HepG2 (cell line): ENCODE results near the gene SNRPD2. TPM values are rescaled to one million over a fixed set of nuclear protein-coding genes. Genes with fewer than 3 reads are reported as not detected.

Experiments
- ATAC-seq: fragments of 200-7000 bp; cut with Tn5 transposase; 3 replicates; pipeline ENCODE4 v1.9.1; 2020; ENCODE audit warnings: mild to moderate bottlenecking, moderate library complexity
- BruUV-seq: library from RNA; stranded (reverse); fragments of 400-500 nt; replicated peaks from 2 replicates; lab custom pipeline; 2021; lab: Mats Ljungman, UMichigan
- CTCF ChIA-PET: fragments of 300-600 bp; formaldehyde crosslinking; extraction: SDS; loops from one replicate; lab custom pipeline; 2021; ENCODE audit warnings: low total read pairs, inconsistent platforms, low intra/inter-chr PET ratio; lab: Yijun Ruan, JAX
- POLR2A ChIA-PET: fragments of 350-600 bp; sonication (Branson Sonifier 250); formaldehyde crosslinking; loops from one replicate; lab custom pipeline; 2020; ENCODE audit warnings: antibody characterized with exemption, inconsistent platforms; lab: Yijun Ruan, JAX
- DNase-seq: peaks from one replicate; pipeline ENCODE4 v3.0.0-alpha.2; 2015; ENCODE audit warnings: low spot score
- FAIRE-seq: peaks from 3 replicates; lab custom pipeline; 2011; peaks lifted over from hg19 to GRCh38; lab: Jason Lieb, UNC
- H2AFZ ChIP-seq: one replicate; pipeline ENCODE4 v1.6.1; 2011; ENCODE audit warnings: low read length, inconsistent platforms
- H3K27ac ChIP-seq: fragments of 300-600 bp; 3 replicates; pipeline ENCODE4 v1.8.0; 2011; ENCODE audit warnings: mixed run types, mild to moderate bottlenecking, mixed read lengths, low read length, inconsistent platforms; ENCODE audit not compliant: insufficient read depth; ENCODE audit errors: extremely low read length
- H3K27me3 ChIP-seq, 2 experiments: fragments of 200-600 bp in 1 of 2; 2 replicates in 1 of 2; 3 replicates in 1 of 2; pipeline versions ENCODE4 v1.6.0 to v1.8.0; 2011; ENCODE audit warnings: low read length in 2 of 2, mild to moderate bottlenecking in 2 of 2, moderate library complexity in 2 of 2, inconsistent platforms in 1 of 2; ENCODE audit not compliant: insufficient read depth in 2 of 2, control insufficient read depth in 1 of 2
- H3K36me3 ChIP-seq, 2 experiments: fragments of 200-600 bp in 1 of 2; replicated peaks in 1 of 2; 2 replicates in 1 of 2; 3 replicates in 1 of 2; pipeline versions ENCODE4 v1.5.1 to v1.8.0; 2011; ENCODE audit warnings: low read length in 2 of 2, inconsistent platforms in 1 of 2; ENCODE audit not compliant: insufficient read depth in 2 of 2, control insufficient read depth in 1 of 2
- H3K4me1 ChIP-seq: 2 replicates; pipeline ENCODE4 v1.5.1; 2012; ENCODE audit warnings: low read length, inconsistent platforms; ENCODE audit not compliant: insufficient read depth
- H3K4me2 ChIP-seq: 2 replicates; pipeline ENCODE4 v1.6.0; 2011; ENCODE audit warnings: low read depth, low read length, inconsistent platforms
- H3K4me3 ChIP-seq, 3 experiments: fragments of 200-600 bp in 1 of 3; sonication (generic), shearing (Covaris generic) in 1 of 3; replicated peaks in 1 of 3; 2 replicates each; pipeline ENCODE4 v1.5.1; 2011 to 2016; ENCODE audit warnings: low read length in 3 of 3, inconsistent platforms in 2 of 3, low read depth in 2 of 3, mild to moderate bottlenecking in 2 of 3, control low read depth in 1 of 3, mixed read lengths in 1 of 3; ENCODE audit not compliant: insufficient read depth in 1 of 3
- H3K79me2 ChIP-seq: one replicate; pipeline ENCODE4 v1.6.1; 2011; ENCODE audit warnings: low read length, inconsistent platforms; ENCODE audit not compliant: insufficient read depth
- H3K9ac ChIP-seq: 2 replicates; pipeline ENCODE4 v1.6.0; 2011; ENCODE audit warnings: mild to moderate bottlenecking, low read depth, low read length, inconsistent platforms; ENCODE audit not compliant: insufficient read depth
- H3K9me3 ChIP-seq: 2 replicates; pipeline ENCODE4 v1.5.1; 2012; ENCODE audit warnings: mild to moderate bottlenecking, low read length
- H4K20me1 ChIP-seq: 2 replicates; pipeline ENCODE4 v1.6.0; 2011; ENCODE audit warnings: inconsistent platforms, mild to moderate bottlenecking, low read length, moderate library complexity; ENCODE audit not compliant: insufficient read depth
- ESRRA ChIP-seq: sonication (generic); formaldehyde crosslinking; IDR thresholded peaks from 2 replicates; pipeline ENCODE4 v1.5.1; 2020; ENCODE audit warnings: mild to moderate bottlenecking, low read depth, missing genetic modification reagents
- GATA4 ChIP-seq: sonication (generic); IDR thresholded peaks from 2 replicates; pipeline ENCODE4 v1.6.1; 2016; ENCODE audit warnings: antibody characterized with exemption, low read depth, borderline replicate concordance
- HOXD1 ChIP-seq: sonication (generic); formaldehyde crosslinking; IDR thresholded peaks from 2 replicates; pipeline ENCODE4 v1.5.0; 2020; ENCODE audit warnings: missing genetic modification reagents
- ISL2 ChIP-seq: sonication (generic); formaldehyde crosslinking; IDR thresholded peaks from 2 replicates; pipeline ENCODE4 v1.5.0; 2020; ENCODE audit warnings: missing genetic modification reagents
- SALL2 ChIP-seq: sonication (generic); formaldehyde crosslinking; IDR thresholded peaks from 2 replicates; pipeline ENCODE4 v1.8.1; 2023; ENCODE audit warnings: mild to moderate bottlenecking, missing genetic modification reagents, inconsistent platforms
- SNRNP70 ChIP-seq: fragments of 200-400 bp; formaldehyde crosslinking; IDR thresholded peaks from 2 replicates; pipeline ENCODE4 v1.6.1; 2017; ENCODE audit warnings: mild to moderate bottlenecking, low read depth, low read length, moderate library complexity
- SOX6 ChIP-seq, 2 experiments: fragments of 450-650 bp in 1 of 2; sonication (generic) in 1 of 2; formaldehyde crosslinking in 1 of 2; IDR thresholded peaks; 2 replicates each; pipeline versions ENCODE4 v1.4.0 to v1.6.1; 2017 to 2020; ENCODE audit warnings: antibody characterized with exemption in 1 of 2, mild to moderate bottlenecking in 1 of 2, missing genetic modification reagents in 1 of 2
- ZNF160 ChIP-seq: sonication (generic); formaldehyde crosslinking; IDR thresholded peaks from 2 replicates; pipeline ENCODE4 v1.8.0; 2022; ENCODE audit warnings: mild to moderate bottlenecking, inconsistent platforms, missing genetic modification reagents
- ZNF501 ChIP-seq: sonication (generic); formaldehyde crosslinking; IDR thresholded peaks from 2 replicates; pipeline ENCODE4 v1.5.1; 2020; ENCODE audit warnings: mild to moderate bottlenecking, moderate library complexity, missing genetic modification reagents
- WGBS: methylation state at CpG from one replicate; pipeline ENCODE4 v1.1.6; 2017; ENCODE audit warnings: low lambda C conversion rate; 5-methylcytosine and 5-hydroxymethylcytosine counted together
- in situ Hi-C: cut with HindIII; loops from 2 replicates; pipeline ENCODE4 v1.10.0; 2017; ENCODE audit warnings: low pct_unique_long_range_greater_than_20kb; ENCODE audit not compliant: extremely low pct_ligation_motif_present
- intact Hi-C: fragments of 100-400 bp; cut with micrococcal nuclease; formaldehyde crosslinking; loops from one replicate; pipeline ENCODE4 v1.10.0; 2022; ENCODE audit not compliant: unreplicated experiment
- polyA plus RNA-seq, 8 experiments: library from polyadenylated mRNA; depleted of rRNA in 3 of 8; stranded (reverse) in 7 of 8; unstranded in 1 of 8; fragments of >200 nt; fragmentation: Illumina TruSeq in 4 of 8; extraction: Trizol in 4 of 8; gene quantifications; 2 replicates each; pipeline versions ENCODE4 v1.2.1 to v1.2.3, GENCODE V29; 2011 to 2016; ENCODE audit warnings: low read depth in 4 of 8, missing spikeins in 1 of 8, mixed read lengths in 1 of 8; ENCODE audit not compliant: insufficient read depth in 1 of 8
- total RNA-seq, 5 experiments: library from RNA; depleted of rRNA; stranded (reverse); fragments of >200 nt; fragmentation: Illumina TruSeq; extraction: Trizol; gene quantifications; 2 replicates each; pipeline ENCODE4 v1.2.3, GENCODE V29; 2016; ENCODE audit warnings: low read depth in 1 of 5
- TF ChIP-seq, protein P1 (sequence below): sonication (generic); formaldehyde crosslinking; IDR thresholded peaks from 2 replicates; pipeline ENCODE4 v1.4.0; 2020; ENCODE audit warnings: missing genetic modification reagents
- TF ChIP-seq, protein P2 (sequence below): sonication (generic); IDR thresholded peaks from 2 replicates; pipeline ENCODE4 v1.6.1; 2016; ENCODE audit warnings: low read depth, borderline replicate concordance
- TF ChIP-seq, protein P3 (sequence below): sonication (generic); formaldehyde crosslinking; IDR thresholded peaks from 2 replicates; pipeline ENCODE4 v1.8.0; 2022; ENCODE audit warnings: mild to moderate bottlenecking, missing genetic modification reagents; ENCODE audit not compliant: insufficient replicate concordance
- TF ChIP-seq, protein P4 (sequence below): sonication (generic); formaldehyde crosslinking; IDR thresholded peaks from 2 replicates; pipeline ENCODE4 v1.5.1; 2020; ENCODE audit warnings: mild to moderate bottlenecking, moderate library complexity, missing genetic modification reagents
- TF ChIP-seq, protein P5 (sequence below): sonication (generic); formaldehyde crosslinking; IDR thresholded peaks from 2 replicates; pipeline ENCODE4 v1.8.1; 2023; ENCODE audit warnings: mild to moderate bottlenecking, missing genetic modification reagents

The SNRPD2 gene
- total and polyA plus RNA-seq, 2 of the 13 experiments (the other 11 are each of a cell fraction or from before 2014, with no cell fraction given): 299 to 485 TPM

DNA sequence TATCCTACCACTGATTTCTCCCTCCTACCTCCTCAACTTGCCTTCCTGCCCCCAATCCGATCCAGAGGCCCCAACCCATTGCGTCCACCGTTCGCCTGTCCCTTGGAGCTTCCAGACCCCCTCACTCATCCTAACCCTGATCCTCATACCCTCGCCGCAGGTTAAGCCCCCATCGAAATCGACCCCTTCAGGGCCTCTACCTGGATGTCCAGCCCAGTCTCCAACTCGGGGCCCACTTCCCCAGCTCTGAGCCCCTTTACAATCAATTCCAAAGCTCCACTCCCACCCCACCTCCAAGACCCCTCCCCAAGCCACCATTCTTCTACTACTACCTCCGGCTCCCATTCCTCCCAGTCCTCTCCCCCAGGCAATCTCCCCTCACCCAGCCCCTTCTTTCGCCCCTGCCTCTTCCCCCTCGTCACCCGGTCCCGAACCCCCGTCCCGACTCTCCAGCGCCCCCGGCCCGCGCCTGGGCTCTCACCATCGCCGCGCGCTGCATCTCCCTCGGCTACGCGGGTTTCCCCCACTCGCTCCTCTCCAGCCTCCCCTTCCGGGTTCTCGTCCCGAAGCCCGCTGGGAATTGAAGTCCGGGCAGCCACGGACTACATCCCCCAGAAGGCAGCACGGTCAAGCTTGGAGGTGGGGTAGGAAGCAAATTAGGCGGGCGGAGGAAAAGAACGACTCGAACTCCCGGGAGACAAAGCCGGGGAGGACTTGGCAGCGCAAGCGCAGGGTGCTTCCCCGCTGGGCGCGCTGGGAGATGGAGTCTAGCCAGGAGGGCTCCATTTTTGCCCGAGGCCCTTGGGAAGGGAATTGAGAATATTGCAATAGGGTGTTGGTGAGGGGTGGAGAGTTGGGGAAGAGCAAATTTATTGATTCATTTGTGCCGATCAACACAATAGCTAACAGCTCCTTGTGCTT is 38.9 kb upstream of the SNRPD2 start, which contains the start of gene FBXO46:
TSS of gene FBXO46 (minus strand) at position 529 of the 921 bp plus-strand sequence. CDS start 17,401 bp downstream, outside the sequence.
- peak; percentile 96 for FAIRE-seq
- Histone ChIP-seq H3K4me1 (peaks cover 40% of the 10 kb centered on the region), H3K27me3 (peaks cover 0 to 4% of the 10 kb centered on the region in 2 experiments; a peak in 1 of 5 replicates), H2AFZ (peak within 1 kb of the TSS; percentile 62), H3K9me3 (no peaks in the 10 kb centered on the region), H3K9ac (peak within 1 kb of the TSS; percentile 90), H3K4me2 (peak within 1 kb of the TSS; percentile 90), H3K36me3 (no peaks in the 10 kb centered on the region), H4K20me1 (no peaks in the 10 kb centered on the region), H3K4me3 (peak within 1 kb of the TSS; percentile 85 to 94 (median 90)), H3K27ac (peak within 1 kb of the TSS; percentile 50), H3K79me2 (peaks cover 30% of the 10 kb centered on the region)
- WGBS: under 1% methylated on average over 47 of the region's 48 CpGs
- ChIA-PET CTCF (no interaction called here), POLR2A (interaction anchor here (0.6 to 2.9 kb wide), 12 partner anchors 9 to 173 kb away, joined by 3 to 33 read pairs (median 4); partner anchors contain the start of genes QPCTL, SIX5 and SNRPD2)
- intact Hi-C loops (loop anchor here (5.0 kb wide), 1 partner anchor 37 kb away; the partner anchor contains the start of gene SIX5), in situ Hi-C loops (no loop called here)
- no TSS peak for BruUV-seq
- peak; percentile 98 for ATAC-seq
- peak; percentile 96 for DNase-seq
- TF ChIP-seq, protein P1, sequence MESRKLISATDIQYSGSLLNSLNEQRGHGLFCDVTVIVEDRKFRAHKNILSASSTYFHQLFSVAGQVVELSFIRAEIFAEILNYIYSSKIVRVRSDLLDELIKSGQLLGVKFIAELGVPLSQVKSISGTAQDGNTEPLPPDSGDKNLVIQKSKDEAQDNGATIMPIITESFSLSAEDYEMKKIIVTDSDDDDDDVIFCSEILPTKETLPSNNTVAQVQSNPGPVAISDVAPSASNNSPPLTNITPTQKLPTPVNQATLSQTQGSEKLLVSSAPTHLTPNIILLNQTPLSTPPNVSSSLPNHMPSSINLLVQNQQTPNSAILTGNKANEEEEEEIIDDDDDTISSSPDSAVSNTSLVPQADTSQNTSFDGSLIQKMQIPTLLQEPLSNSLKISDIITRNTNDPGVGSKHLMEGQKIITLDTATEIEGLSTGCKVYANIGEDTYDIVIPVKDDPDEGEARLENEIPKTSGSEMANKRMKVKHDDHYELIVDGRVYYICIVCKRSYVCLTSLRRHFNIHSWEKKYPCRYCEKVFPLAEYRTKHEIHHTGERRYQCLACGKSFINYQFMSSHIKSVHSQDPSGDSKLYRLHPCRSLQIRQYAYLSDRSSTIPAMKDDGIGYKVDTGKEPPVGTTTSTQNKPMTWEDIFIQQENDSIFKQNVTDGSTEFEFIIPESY (CRISPR knock-in tag): peak; percentile 45; the same call in 1 of the 2 replicates
- TF ChIP-seq ZNF501 (CRISPR knock-in tag): peak; percentile 81
- TF ChIP-seq, protein P2, sequence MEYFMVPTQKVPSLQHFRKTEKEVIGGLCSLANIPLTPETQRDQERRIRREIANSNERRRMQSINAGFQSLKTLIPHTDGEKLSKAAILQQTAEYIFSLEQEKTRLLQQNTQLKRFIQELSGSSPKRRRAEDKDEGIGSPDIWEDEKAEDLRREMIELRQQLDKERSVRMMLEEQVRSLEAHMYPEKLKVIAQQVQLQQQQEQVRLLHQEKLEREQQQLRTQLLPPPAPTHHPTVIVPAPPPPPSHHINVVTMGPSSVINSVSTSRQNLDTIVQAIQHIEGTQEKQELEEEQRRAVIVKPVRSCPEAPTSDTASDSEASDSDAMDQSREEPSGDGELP: peak; percentile 45; the same call in 1 of the 2 replicates
- TF ChIP-seq HOXD1 (CRISPR knock-in tag): peak; percentile 0; the same call in 1 of the 2 replicates
- no peak for TF ChIP-seq SOX6 (IDR thresholded peaks at IDR 0.05)
- peak; percentile 74 for TF ChIP-seq SOX6 (CRISPR knock-in tag; IDR thresholded peaks at IDR 0.05)
- TF ChIP-seq ZNF160 (CRISPR knock-in tag): 0 out of 2 replicates have a peak, but pooled peaks have one; percentile 28
- TF ChIP-seq GATA4: peak; percentile 47; the same call in 1 of the 2 replicates
- TF ChIP-seq, protein P3, sequence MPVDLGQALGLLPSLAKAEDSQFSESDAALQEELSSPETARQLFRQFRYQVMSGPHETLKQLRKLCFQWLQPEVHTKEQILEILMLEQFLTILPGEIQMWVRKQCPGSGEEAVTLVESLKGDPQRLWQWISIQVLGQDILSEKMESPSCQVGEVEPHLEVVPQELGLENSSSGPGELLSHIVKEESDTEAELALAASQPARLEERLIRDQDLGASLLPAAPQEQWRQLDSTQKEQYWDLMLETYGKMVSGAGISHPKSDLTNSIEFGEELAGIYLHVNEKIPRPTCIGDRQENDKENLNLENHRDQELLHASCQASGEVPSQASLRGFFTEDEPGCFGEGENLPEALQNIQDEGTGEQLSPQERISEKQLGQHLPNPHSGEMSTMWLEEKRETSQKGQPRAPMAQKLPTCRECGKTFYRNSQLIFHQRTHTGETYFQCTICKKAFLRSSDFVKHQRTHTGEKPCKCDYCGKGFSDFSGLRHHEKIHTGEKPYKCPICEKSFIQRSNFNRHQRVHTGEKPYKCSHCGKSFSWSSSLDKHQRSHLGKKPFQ: no peak
- TF ChIP-seq, protein P4, sequence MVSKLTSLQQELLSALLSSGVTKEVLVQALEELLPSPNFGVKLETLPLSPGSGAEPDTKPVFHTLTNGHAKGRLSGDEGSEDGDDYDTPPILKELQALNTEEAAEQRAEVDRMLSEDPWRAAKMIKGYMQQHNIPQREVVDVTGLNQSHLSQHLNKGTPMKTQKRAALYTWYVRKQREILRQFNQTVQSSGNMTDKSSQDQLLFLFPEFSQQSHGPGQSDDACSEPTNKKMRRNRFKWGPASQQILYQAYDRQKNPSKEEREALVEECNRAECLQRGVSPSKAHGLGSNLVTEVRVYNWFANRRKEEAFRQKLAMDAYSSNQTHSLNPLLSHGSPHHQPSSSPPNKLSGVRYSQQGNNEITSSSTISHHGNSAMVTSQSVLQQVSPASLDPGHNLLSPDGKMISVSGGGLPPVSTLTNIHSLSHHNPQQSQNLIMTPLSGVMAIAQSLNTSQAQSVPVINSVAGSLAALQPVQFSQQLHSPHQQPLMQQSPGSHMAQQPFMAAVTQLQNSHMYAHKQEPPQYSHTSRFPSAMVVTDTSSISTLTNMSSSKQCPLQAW (CRISPR knock-in tag): peak; percentile 96
- no peak for TF ChIP-seq SNRNP70
- TF ChIP-seq, protein P5, sequence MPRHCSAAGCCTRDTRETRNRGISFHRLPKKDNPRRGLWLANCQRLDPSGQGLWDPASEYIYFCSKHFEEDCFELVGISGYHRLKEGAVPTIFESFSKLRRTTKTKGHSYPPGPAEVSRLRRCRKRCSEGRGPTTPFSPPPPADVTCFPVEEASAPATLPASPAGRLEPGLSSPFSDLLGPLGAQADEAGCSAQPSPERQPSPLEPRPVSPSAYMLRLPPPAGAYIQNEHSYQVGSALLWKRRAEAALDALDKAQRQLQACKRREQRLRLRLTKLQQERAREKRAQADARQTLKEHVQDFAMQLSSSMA (CRISPR knock-in tag): no peak
- TF ChIP-seq ISL2: peak; percentile 39
- peak; percentile 65; the same call in 1 of the 2 replicates for TF ChIP-seq SALL2 (CRISPR knock-in tag)
- TF ChIP-seq ESRRA (CRISPR knock-in tag): peak; percentile 64; the same call in 1 of the 2 replicates
